ENCODE data around the gene CEP104. TPM values are rescaled to one million over a fixed set of nuclear protein-coding genes. Genes with fewer than 3 reads are reported as not detected.
A peak's percentile ranks its signal among the peaks of the same experiment; 100 is the strongest.

Gene CEP104
- total and polyA plus RNA-seq, 11 donors: 5.5 to 46.1 (median 33.0) TPM

GRCh38 chr1:3795453-3796214 is 61.4 kb downstream of the CEP104 start:
- no peaks in the 10 kb centered on the region for H3K9me3 ChIP-seq
- no peaks in the 10 kb centered on the region for H3K27me3 ChIP-seq
- no peak for TF ChIP-seq CTCF (IDR thresholded peaks at IDR 0.05)
- no peak for TF ChIP-seq POLR2A (IDR thresholded peaks at IDR 0.05)
- peak overlapping the region; percentile 68 to 98 (median 93) for H3K4me3 ChIP-seq
- intact Hi-C loops (cut with DNase I): no loop called here
- 4 to 12% (median 6%) methylated on average over 16 to 53 of the region's 53 CpGs for WGBS, 4 donors
- H3K27ac ChIP-seq: peak overlapping the region in 11 of 12 donors; percentile 54 to 89 (median 72)
- ATAC-seq (no peak), DNase-seq (no peak)
- peaks cover 0 to 14% (median 0%) of the 10 kb centered on the region in 9 donors for H3K36me3 ChIP-seq
- H3K4me1 ChIP-seq: peaks cover 11 to 47% (median 33%) of the 10 kb centered on the region in 12 donors

GRCh38 chr1:3790952-3791351 is 66.1 kb downstream of the CEP104 start:
- intact Hi-C loops (cut with DNase I): no loop called here
- TF ChIP-seq CTCF (IDR thresholded peaks at IDR 0.05) (no peak), POLR2A (IDR thresholded peaks at IDR 0.05) (no peak)
- WGBS, 4 donors: 77 to 85% (median 78%) methylated on average over 15 to 18 of the region's 18 CpGs
- ATAC-seq: no peak
- no peak overlapping the region for H3K4me3 ChIP-seq
- H3K27me3 ChIP-seq: no peaks in the 10 kb centered on the region
- peaks cover 0 to 50% (median 19%) of the 10 kb centered on the region in 9 donors for H3K36me3 ChIP-seq
- no peak for DNase-seq
- no peaks in the 10 kb centered on the region for H3K9me3 ChIP-seq
- no peak overlapping the region for H3K27ac ChIP-seq
- peaks cover 11 to 66% (median 52%) of the 10 kb centered on the region in 12 donors for H3K4me1 ChIP-seq

- ATAC-seq (peak in 3 of 4 donors; percentile 5 to 32 (median 28)), DNase-seq (peak in 2 of 5 donors; percentile 50 to 51)
- Histone ChIP-seq H3K36me3 (peaks cover 0 to 55% (median 24%) of the 10 kb centered on the region in 9 donors), H3K9me3 (no peaks in the 10 kb centered on the region), H3K4me3 (no peak overlapping the region), H3K4me1 (peaks cover 11 to 63% (median 51%) of the 10 kb centered on the region in 12 donors), H3K27ac (no peak overlapping the region), H3K27me3 (no peaks in the 10 kb centered on the region)
- WGBS, 4 donors: 23 to 57% (median 54%) methylated on average over 8 to 12 of the region's 12 CpGs
- intact Hi-C loops (cut with DNase I): no loop called here
- TF ChIP-seq CTCF (IDR thresholded peaks at IDR 0.05) (no peak), POLR2A (IDR thresholded peaks at IDR 0.05) (no peak)
These were observed 66.5 kb downstream of the CEP104 start for GRCh38 chr1:3790500-3790923.

- TF ChIP-seq POLR2A (IDR thresholded peaks at IDR 0.05): no peak
- no peak for TF ChIP-seq CTCF (IDR thresholded peaks at IDR 0.05)
- intact Hi-C loops (cut with DNase I): no loop called here
- Histone ChIP-seq H3K4me1 (peaks cover 4 to 54% (median 42%) of the 10 kb centered on the region in 12 donors), H3K27ac (no peak overlapping the region), H3K36me3 (peaks cover 0 to 63% (median 32%) of the 10 kb centered on the region in 9 donors), H3K27me3 (no peaks in the 10 kb centered on the region), H3K4me3 (no peak overlapping the region), H3K9me3 (no peaks in the 10 kb centered on the region)
- 72 to 86% (median 77%) methylated on average over 18 to 34 of the region's 34 CpGs for WGBS, 4 donors
- DNase-seq (no peak), ATAC-seq (no peak)
These were observed 67.3 kb downstream of the CEP104 start for GRCh38 chr1:3789421-3790300.

All from heart left ventricle (tissue), 16 donors.